GM12878 (cell line): Measurements from ENCODE around the gene ZNF213. TPM values are rescaled to one million over a fixed set of nuclear protein-coding genes. Genes with fewer than 3 reads are reported as not detected.

Source experiments
- ATAC-seq: fragments of 200-7000 bp; cut with Tn5 transposase; 3 replicates; pipeline ENCODE4 v1.9.1; 2020; ENCODE audit warnings: mild to moderate bottlenecking, moderate library complexity
- BruUV-seq: library from RNA; stranded (reverse); fragments of 400-500 nt; replicated peaks from 2 replicates; lab custom pipeline; 2021; lab: Mats Ljungman, UMichigan
- CTCF ChIA-PET: fragments of 300-600 bp; sonication (Branson Sonifier 250); formaldehyde crosslinking; extraction: SDS; loops from one replicate; lab custom pipeline; 2021; ENCODE audit warnings: inconsistent platforms; lab: Yijun Ruan, JAX
- POLR2A ChIA-PET: fragments of 350-600 bp; formaldehyde crosslinking; extraction: SDS; loops from one replicate; lab custom pipeline; 2021; ENCODE audit warnings: inconsistent platforms; lab: Charles Lee
- RAD21 ChIA-PET: fragments of 300-600 bp; sonication (Branson Sonifier 250); formaldehyde crosslinking; loops from one replicate; lab custom pipeline; 2023; ENCODE audit warnings: antibody characterized with exemption; ENCODE audit not compliant: unreplicated experiment; lab: Charles Lee
- SMC1A ChIA-PET: fragments of 300-600 bp; sonication (Branson Sonifier 250); formaldehyde crosslinking; loops from one replicate; lab custom pipeline; 2023; ENCODE audit not compliant: unreplicated experiment, uncharacterized antibody; lab: Charles Lee
- DNase-seq: peaks from one replicate; pipeline ENCODE4 v3.0.0-alpha.2; 2011; ENCODE audit warnings: low read depth, low spot score
- FAIRE-seq: peaks from 3 replicates; lab custom pipeline; 2011; peaks lifted over from hg19 to GRCh38; lab: Jason Lieb, UNC
- H2AFZ ChIP-seq: 2 replicates; pipeline ENCODE4 v1.6.0; 2011; ENCODE audit warnings: low read depth, low read length, control low read depth; ENCODE audit not compliant: control insufficient read depth
- H3K27ac ChIP-seq: 2 replicates; pipeline ENCODE4 v1.5.1; 2011; ENCODE audit warnings: control low read depth; ENCODE audit not compliant: control insufficient read depth, insufficient read depth
- H3K27me3 ChIP-seq, 2 experiments: replicated peaks in 1 of 2; 2 replicates each; pipeline versions ENCODE4 v1.6.0 to v1.6.1; 2011; ENCODE audit warnings: low read length in 1 of 2; ENCODE audit not compliant: control insufficient read depth in 2 of 2, insufficient read depth in 2 of 2
- H3K36me3 ChIP-seq, 2 experiments: 2 replicates each; pipeline ENCODE4 v1.5.1; 2011; ENCODE audit warnings: low read length in 1 of 2; ENCODE audit not compliant: control insufficient read depth in 2 of 2, insufficient read depth in 2 of 2
- H3K4me1 ChIP-seq: 2 replicates; pipeline ENCODE4 v1.6.1; 2011; ENCODE audit warnings: mild to moderate bottlenecking, low read length, moderate library complexity, mixed read lengths; ENCODE audit not compliant: control insufficient read depth, insufficient read depth
- H3K4me2 ChIP-seq: 2 replicates; pipeline ENCODE4 v1.6.0; 2011; ENCODE audit warnings: control low read depth; ENCODE audit not compliant: control insufficient read depth, insufficient read depth
- H3K4me3 ChIP-seq: fragments of 200-600 bp; sonication (generic); 2 replicates; pipeline ENCODE4 v1.5.1; 2016
- H3K79me2 ChIP-seq: 2 replicates; pipeline ENCODE4 v1.6.0; 2011; ENCODE audit warnings: low read length; ENCODE audit not compliant: control insufficient read depth, insufficient read depth
- H3K9ac ChIP-seq: 2 replicates; pipeline ENCODE4 v1.8.0; 2011; ENCODE audit warnings: low read length, control low read depth, mixed read lengths; ENCODE audit not compliant: control insufficient read depth, insufficient read depth
- H3K9me3 ChIP-seq: replicated peaks from 3 replicates; pipeline ENCODE4 v1.5.1; 2011; ENCODE audit warnings: mild to moderate bottlenecking, low read length; ENCODE audit not compliant: control insufficient read depth, insufficient read depth
- H4K20me1 ChIP-seq: 2 replicates; pipeline ENCODE4 v1.6.0; 2011; ENCODE audit not compliant: control insufficient read depth, insufficient read depth
- BHLHE40 ChIP-seq, 2 experiments: fragments of 450-650 bp in 1 of 2; IDR thresholded peaks; 2 replicates each; pipeline ENCODE4 v1.6.1; 2011 to 2017; ENCODE audit warnings: low read depth in 2 of 2, borderline replicate concordance in 1 of 2, improper control_type of control experiment in 1 of 2, low read length in 1 of 2, mild to moderate bottlenecking in 1 of 2
- CHD2 ChIP-seq: IDR thresholded peaks from 2 replicates; pipeline ENCODE4 v1.6.1; 2011; ENCODE audit warnings: low read depth, low read length, improper control_type of control experiment, borderline replicate concordance
- CREM ChIP-seq: IDR thresholded peaks from 2 replicates; pipeline ENCODE4 v1.6.1; 2014; ENCODE audit warnings: antibody characterized with exemption, low read depth
- E2F8 ChIP-seq: fragments of 450-650 bp; IDR thresholded peaks from 2 replicates; pipeline ENCODE4 v1.6.1; 2018; ENCODE audit warnings: mild to moderate bottlenecking, low read depth, moderate library complexity; ENCODE audit not compliant: partially characterized antibody
- KDM1A ChIP-seq: fragments of 200-600 bp; sonication (generic); IDR thresholded peaks from 2 replicates; pipeline ENCODE4 v1.6.1; 2016; ENCODE audit warnings: borderline replicate concordance
- POLR2AphosphoS5 ChIP-seq: IDR thresholded peaks from 2 replicates; pipeline ENCODE4 v1.6.1; 2011; ENCODE audit warnings: mild to moderate bottlenecking, low read length, inconsistent platforms
- POU2F2 ChIP-seq: IDR thresholded peaks from 3 replicates; pipeline ENCODE4 v1.6.1; 2011; ENCODE audit warnings: low read depth, mild to moderate bottlenecking, low read length, borderline replicate concordance
- RAD21 ChIP-seq: IDR thresholded peaks from 2 replicates; pipeline ENCODE4 v1.6.1; 2011; ENCODE audit warnings: mild to moderate bottlenecking, low read depth, low read length, moderate library complexity; ENCODE audit not compliant: insufficient read depth
- RFX5 ChIP-seq: IDR thresholded peaks from 2 replicates; pipeline ENCODE4 v1.6.1; 2011; ENCODE audit warnings: low read depth, low read length, improper control_type of control experiment
- SP1 ChIP-seq: IDR thresholded peaks from one replicate; pipeline ENCODE4 v1.6.1; 2011; ENCODE audit warnings: low read depth, low read length
- STAT1 ChIP-seq: fragments of 450-650 bp; conservative IDR thresholded peaks from 2 replicates; pipeline ENCODE4 v1.6.1; 2014; ENCODE audit warnings: antibody characterized with exemption, mild to moderate bottlenecking
- TARDBP ChIP-seq: IDR thresholded peaks from 2 replicates; pipeline ENCODE4 v1.6.1; 2016; ENCODE audit warnings: borderline replicate concordance
- TBL1XR1 ChIP-seq: IDR thresholded peaks from 2 replicates; pipeline ENCODE4 v1.6.1; 2012; ENCODE audit warnings: low read depth, low read length, improper control_type of control experiment
- YY1 ChIP-seq: IDR thresholded peaks from 2 replicates; pipeline ENCODE4 v1.6.1; 2011; ENCODE audit warnings: low read depth, mild to moderate bottlenecking, low read length
- ZBTB4 ChIP-seq: fragments of 450-650 bp; formaldehyde crosslinking; IDR thresholded peaks from 2 replicates; pipeline ENCODE4 v1.4.0; 2022; ENCODE audit warnings: mild to moderate bottlenecking, moderate library complexity
- WGBS: methylation state at CpG from one replicate; pipeline ENCODE4 v1.1.6; 2016; ENCODE audit warnings: low lambda C conversion rate; ENCODE audit not compliant: insufficient replicate concordance, insufficient coverage; ENCODE audit errors: missing lambda C conversion rate; 5-methylcytosine and 5-hydroxymethylcytosine counted together
- in situ Hi-C: fragments of 300-500 bp; cut with MboI; formaldehyde crosslinking; loops from 9 replicates; pipeline ENCODE4 v1.14.3; 2018; ENCODE audit warnings: mixed read lengths
- intact Hi-C: fragments of 100-400 bp; cut with micrococcal nuclease; formaldehyde crosslinking; loops from one replicate; pipeline ENCODE4 v1.14.2; 2022; ENCODE audit not compliant: unreplicated experiment
- polyA plus RNA-seq, 11 experiments: library from polyadenylated mRNA; depleted of rRNA in 4 of 11; unstranded in 6 of 11; stranded (reverse) in 5 of 11; fragments of >200 nt; fragmentation: Nextera tagmentation in 4 of 11; fragmentation: Illumina TruSeq in 1 of 11; extraction: Ambion mirVana in 4 of 11; extraction: Trizol in 1 of 11; gene quantifications; 1 replicate in 1 of 11; 2 replicates in 10 of 11; pipeline versions ENCODE4 v1.2.1 to v1.2.3, GENCODE V29; 2011 to 2016; ENCODE audit warnings: inconsistent platforms in 2 of 11, missing spikeins in 2 of 11, low read depth in 1 of 11
- total RNA-seq, 4 experiments: library from RNA; depleted of rRNA in 3 of 4; stranded (reverse); fragments of >200 nt in 3 of 4; fragmentation: Illumina TruSeq in 1 of 4; extraction: Trizol in 1 of 4; gene quantifications; 2 replicates each; pipeline versions ENCODE4 v1.2.1 to v1.2.3, GENCODE V29; 2013 to 2021

ZNF213 gene
- total and polyA plus RNA-seq, 10 of the 15 experiments (the other 5 are each of a cell fraction or from before 2014, with no cell fraction given), result 0.53 to 9.4 (median 1.1) TPM

GRCh38 chr16:3149630-3150345 is 15.0 kb downstream of the ZNF213 start:
- ChIA-PET POLR2A (interaction anchor here (0.8 to 2.3 kb wide), 7 partner anchors 15 to 127 kb away, joined by 3 to 13 read pairs (median 4); partner anchors contain the start of genes IL32 and ZNF213), RAD21 (interaction anchor here (1.0 to 2.4 kb wide), 8 partner anchors 10 to 90 kb away, joined by 4 to 11 read pairs (median 8); partner anchors contain the start of gene ZNF213), SMC1A (interaction anchor here (0.9 to 2.0 kb wide), 7 partner anchors 9 to 32 kb away, joined by 3 to 12 read pairs (median 4); partner anchors contain the start of gene ZNF213), CTCF (interaction anchor here (0.7 to 3.5 kb wide), 18 partner anchors 13 to 126 kb away, joined by 3 to 24 read pairs (median 4); partner anchors contain the start of genes HCFC1R1, THOC6 and ZNF213)
- Histone ChIP-seq H3K9ac (peak overlapping the region; percentile 79), H3K79me2 (no peaks in the 10 kb centered on the region), H3K36me3 (no peaks in the 10 kb centered on the region), H4K20me1 (no peaks in the 10 kb centered on the region), H2AFZ (peak overlapping the region; percentile 92), H3K27ac (peak overlapping the region; percentile 70), H3K9me3 (no peaks in the 10 kb centered on the region; the same call in 2 of the 3 replicates), H3K4me3 (peak overlapping the region; percentile 94), H3K4me2 (peak overlapping the region; percentile 100), H3K27me3 (no peaks in the 10 kb centered on the region), H3K4me1 (peaks cover 3% of the 10 kb centered on the region; the same call in 1 of the 2 replicates)
- FAIRE-seq, result no peak
- in situ Hi-C loops, result no loop called here
- intact Hi-C loops, result loop anchor here (1.0 to 10.0 kb wide), 3 partner anchors 9 to 115 kb away; no protein-coding TSS in a partner anchor
- BruUV-seq, result no TSS peak
- WGBS, result 3% methylated on average over 37 of the region's 41 CpGs
- peak; percentile 61 for ATAC-seq
- DNase-seq, result no peak
- TF ChIP-seq CHD2 (no peak), BHLHE40 (IDR thresholded peaks at IDR 0.05; ENCODE audit: borderline replicate concordance in 1 of 2, low read depth in 2 of 2, low read length in 1 of 2) (peak in 1 of 2 experiments; percentile 25; a peak in 1 of 4 replicates), STAT1 (0 out of 2 replicates have a peak, but pooled peaks have one; percentile 25), ZBTB4 (no peak), POLR2AphosphoS5 (no peak), E2F8 (no peak), POU2F2 (no peak), TBL1XR1 (no peak), RAD21 (0 out of 2 replicates have a peak, but pooled peaks have one; percentile 11), SP1 (no peak), KDM1A (no peak), TARDBP (0 out of 2 replicates have a peak, but pooled peaks have one; percentile 64), CREM (no peak), YY1 (peak; percentile 88), RFX5 (0 out of 2 replicates have a peak, but pooled peaks have one; percentile 6)
